ENCODE measurements around the gene RTN3. TPM values are rescaled to one million over a fixed set of nuclear protein-coding genes. Genes with fewer than 3 reads are reported as not detected.
"Not testable (repeated sequence)": the region's sequence is repeated elsewhere in the genome, so short reads cannot be mapped to it uniquely, and the experiment has no call there.

RTN3 gene
- total RNA-seq, 1 experiment from 2014 or later = 275 TPM

DNA sequence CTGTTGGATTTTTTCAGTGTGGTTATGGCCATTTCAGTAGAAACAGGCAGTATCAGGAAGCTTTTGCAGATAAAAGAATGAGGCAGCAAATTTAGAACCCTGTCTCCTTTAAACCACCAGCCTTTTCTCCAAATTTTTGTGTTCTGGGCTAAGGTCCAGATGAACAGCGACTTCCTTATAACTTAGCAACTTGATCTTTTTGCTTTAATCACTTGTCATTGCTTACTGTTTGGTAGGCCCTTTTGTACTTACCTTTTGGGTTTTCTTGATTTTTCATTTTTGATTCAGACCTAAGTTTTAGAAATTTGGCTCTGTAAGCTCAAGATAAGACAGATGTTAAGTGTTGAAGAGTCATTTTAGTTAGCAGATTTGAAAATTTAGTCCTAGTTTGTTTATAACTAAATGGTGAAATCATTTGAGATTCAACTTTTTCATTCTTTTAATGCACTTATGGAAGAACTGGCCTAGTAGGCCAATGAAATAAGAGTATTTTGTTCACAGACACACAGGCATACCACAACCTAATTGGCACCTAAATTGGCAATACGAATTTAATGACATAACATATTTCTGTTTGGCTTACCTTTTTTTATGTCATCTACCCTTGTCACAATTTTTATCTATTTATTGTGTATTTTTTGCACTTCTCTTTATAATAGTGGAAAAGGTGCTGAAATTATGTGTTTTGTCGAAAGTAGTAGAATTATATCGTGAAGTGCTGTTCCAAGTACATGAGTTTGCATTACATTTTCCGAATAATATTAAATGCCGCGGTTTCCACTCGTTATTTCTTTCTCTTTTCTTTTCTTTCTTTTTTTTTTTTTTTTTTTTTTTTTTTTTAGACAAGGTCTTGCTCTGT is 2.1 kb downstream of the RTN3 start:
- no TSS peak for BruUV-seq (replicated peaks)
- Histone ChIP-seq H3K27me3 (replicated peaks; ENCODE audit: insufficient read depth, low read depth, low read length, poor library complexity) (no peaks in the 10 kb centered on the region), H3K4me1 (ENCODE audit: insufficient read depth, low read length, poor library complexity, severe bottlenecking) (peaks cover 56% of the 10 kb centered on the region), H3K4me3 (ENCODE audit: low read depth, low read length, poor library complexity, severe bottlenecking) (peak overlapping the region; percentile 68), H3K27ac (ENCODE audit: low read depth, low read length, poor library complexity, severe bottlenecking) (peak overlapping the region; percentile 92), H3K36me3 (ENCODE audit: insufficient read depth, low read length, poor library complexity, severe bottlenecking) (peaks cover 2% of the 10 kb centered on the region), H3K9me3 (ENCODE audit: low read depth, low read length, poor library complexity, severe bottlenecking) (no peaks in the 10 kb centered on the region)
- ChIA-PET CTCF (interaction anchor here (0.6 kb wide), 1 partner anchor 147 kb away, joined by 5 read pairs; no protein-coding TSS in a partner anchor), POLR2A (ENCODE audit: low non-redundant PET) (no interaction called here)
- peak; percentile 54 for DNase-seq (ENCODE audit: low spot score)
- TF ChIP-seq, protein P1, sequence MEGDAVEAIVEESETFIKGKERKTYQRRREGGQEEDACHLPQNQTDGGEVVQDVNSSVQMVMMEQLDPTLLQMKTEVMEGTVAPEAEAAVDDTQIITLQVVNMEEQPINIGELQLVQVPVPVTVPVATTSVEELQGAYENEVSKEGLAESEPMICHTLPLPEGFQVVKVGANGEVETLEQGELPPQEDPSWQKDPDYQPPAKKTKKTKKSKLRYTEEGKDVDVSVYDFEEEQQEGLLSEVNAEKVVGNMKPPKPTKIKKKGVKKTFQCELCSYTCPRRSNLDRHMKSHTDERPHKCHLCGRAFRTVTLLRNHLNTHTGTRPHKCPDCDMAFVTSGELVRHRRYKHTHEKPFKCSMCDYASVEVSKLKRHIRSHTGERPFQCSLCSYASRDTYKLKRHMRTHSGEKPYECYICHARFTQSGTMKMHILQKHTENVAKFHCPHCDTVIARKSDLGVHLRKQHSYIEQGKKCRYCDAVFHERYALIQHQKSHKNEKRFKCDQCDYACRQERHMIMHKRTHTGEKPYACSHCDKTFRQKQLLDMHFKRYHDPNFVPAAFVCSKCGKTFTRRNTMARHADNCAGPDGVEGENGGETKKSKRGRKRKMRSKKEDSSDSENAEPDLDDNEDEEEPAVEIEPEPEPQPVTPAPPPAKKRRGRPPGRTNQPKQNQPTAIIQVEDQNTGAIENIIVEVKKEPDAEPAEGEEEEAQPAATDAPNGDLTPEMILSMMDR (conservative IDR thresholded peaks at IDR 0.05; ENCODE audit: low read depth, low read length) = no peak
- no peak for TF ChIP-seq EZH2 (IDR thresholded peaks at IDR 0.05; ENCODE audit: borderline replicate concordance, low read depth, low read length, poor library complexity, severe bottlenecking)
- intact Hi-C loops (cut with micrococcal nuclease; ENCODE audit: unreplicated experiment) = loop anchor here (5.0 kb wide), 1 partner anchor 54 kb away; no protein-coding TSS in a partner anchor

DNA sequence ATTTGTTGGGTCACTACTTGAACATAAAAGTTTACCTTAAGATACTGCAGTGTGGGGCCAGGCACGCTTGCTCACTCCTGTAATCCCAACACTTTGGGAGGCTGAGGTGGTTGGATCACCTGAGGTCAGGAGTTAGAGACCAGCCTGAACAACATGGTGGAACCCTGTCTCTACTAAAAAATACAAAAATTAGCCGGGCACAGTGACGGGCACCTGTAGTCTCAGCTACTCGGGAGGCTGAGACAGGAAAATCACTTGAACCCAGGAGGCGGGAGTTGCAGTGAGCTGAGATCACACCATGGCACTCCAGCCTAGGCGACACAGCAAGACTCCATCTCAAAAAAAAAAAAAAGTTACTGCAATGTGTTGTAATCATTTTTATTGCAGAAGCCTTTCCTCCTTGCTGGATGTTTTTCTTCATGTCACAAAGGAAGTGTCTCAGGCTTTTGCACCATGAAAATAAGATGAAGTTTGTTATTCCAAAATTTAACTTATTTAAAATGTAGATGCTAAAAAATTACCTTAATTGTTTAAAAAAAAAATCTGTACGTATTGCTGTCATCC is 3.9 kb downstream of the RTN3 start:
- BruUV-seq (replicated peaks); H3K4me3 ChIP-seq (ENCODE audit: low read depth, low read length, poor library complexity, severe bottlenecking); POLR2A ChIA-PET (ENCODE audit: low non-redundant PET); H3K9me3 ChIP-seq (ENCODE audit: low read depth, low read length, poor library complexity, severe bottlenecking); CTCF ChIA-PET; intact Hi-C loops (cut with micrococcal nuclease; ENCODE audit: unreplicated experiment); H3K27me3 ChIP-seq (replicated peaks; ENCODE audit: insufficient read depth, low read depth, low read length, poor library complexity); H3K36me3 ChIP-seq (ENCODE audit: insufficient read depth, low read length, poor library complexity, severe bottlenecking): not testable (repeated sequence)
- Histone ChIP-seq H3K27ac (ENCODE audit: low read depth, low read length, poor library complexity, severe bottlenecking) (peak overlapping the region; percentile 84), H3K4me1 (ENCODE audit: insufficient read depth, low read length, poor library complexity, severe bottlenecking) (peaks cover 71% of the 10 kb centered on the region)
- peak; percentile 36 for DNase-seq (ENCODE audit: low spot score)

DNA sequence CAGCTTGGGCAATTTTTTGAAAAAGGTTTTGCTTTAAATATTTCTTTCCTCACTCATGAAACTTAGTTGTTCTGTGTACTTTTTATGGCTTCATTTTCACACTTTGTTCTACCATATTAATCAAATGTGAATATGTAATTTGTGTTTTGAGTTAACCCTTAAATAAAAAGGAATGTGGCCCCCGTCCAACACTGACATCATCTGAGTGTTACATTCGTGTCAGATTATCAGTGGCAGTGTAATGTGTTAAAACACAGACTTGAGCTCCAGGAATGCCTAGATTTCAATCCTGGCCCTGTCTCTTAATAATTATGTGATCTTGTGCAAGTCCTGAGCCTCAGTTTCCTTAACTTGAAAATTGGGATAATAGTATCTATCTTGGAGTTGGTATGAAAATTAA is 5.6 kb downstream of the RTN3 start:
- Histone ChIP-seq H3K27ac (ENCODE audit: low read depth, low read length, poor library complexity, severe bottlenecking) (peak overlapping the region; percentile 84), H3K9me3 (ENCODE audit: low read depth, low read length, poor library complexity, severe bottlenecking) (no peaks in the 10 kb centered on the region), H3K36me3 (ENCODE audit: insufficient read depth, low read length, poor library complexity, severe bottlenecking) (peaks cover 2% of the 10 kb centered on the region), H3K27me3 (replicated peaks; ENCODE audit: insufficient read depth, low read depth, low read length, poor library complexity) (no peaks in the 10 kb centered on the region), H3K4me3 (ENCODE audit: low read depth, low read length, poor library complexity, severe bottlenecking) (no peak overlapping the region), H3K4me1 (ENCODE audit: insufficient read depth, low read length, poor library complexity, severe bottlenecking) (peaks cover 70% of the 10 kb centered on the region)
- intact Hi-C loops (cut with micrococcal nuclease; ENCODE audit: unreplicated experiment) = no loop called here
- ChIA-PET POLR2A (ENCODE audit: low non-redundant PET) (interaction anchor here (0.6 to 0.8 kb wide), 2 partner anchors 10 to 11 kb away, joined by 12 to 13 read pairs; no protein-coding TSS in a partner anchor), CTCF (interaction anchor here (0.7 kb wide), 1 partner anchor 31 kb away, joined by 3 read pairs; no protein-coding TSS in a partner anchor)
- DNase-seq (ENCODE audit: low spot score) = peak; percentile 32
- TF ChIP-seq, protein P1 (conservative IDR thresholded peaks at IDR 0.05; ENCODE audit: low read depth, low read length) = no peak
- TF ChIP-seq EZH2 (IDR thresholded peaks at IDR 0.05; ENCODE audit: borderline replicate concordance, low read depth, low read length, poor library complexity, severe bottlenecking) = no peak
- BruUV-seq (replicated peaks) = no TSS peak
